ENCODE data around the gene SPAG9. TPM values are rescaled to one million over a fixed set of nuclear protein-coding genes. Genes with fewer than 3 reads are reported as not detected.

SPAG9 gene
- total RNA-seq, 4 donors from 2014 or later, result 85.2 to 110 (median 94.3) TPM

DNA sequence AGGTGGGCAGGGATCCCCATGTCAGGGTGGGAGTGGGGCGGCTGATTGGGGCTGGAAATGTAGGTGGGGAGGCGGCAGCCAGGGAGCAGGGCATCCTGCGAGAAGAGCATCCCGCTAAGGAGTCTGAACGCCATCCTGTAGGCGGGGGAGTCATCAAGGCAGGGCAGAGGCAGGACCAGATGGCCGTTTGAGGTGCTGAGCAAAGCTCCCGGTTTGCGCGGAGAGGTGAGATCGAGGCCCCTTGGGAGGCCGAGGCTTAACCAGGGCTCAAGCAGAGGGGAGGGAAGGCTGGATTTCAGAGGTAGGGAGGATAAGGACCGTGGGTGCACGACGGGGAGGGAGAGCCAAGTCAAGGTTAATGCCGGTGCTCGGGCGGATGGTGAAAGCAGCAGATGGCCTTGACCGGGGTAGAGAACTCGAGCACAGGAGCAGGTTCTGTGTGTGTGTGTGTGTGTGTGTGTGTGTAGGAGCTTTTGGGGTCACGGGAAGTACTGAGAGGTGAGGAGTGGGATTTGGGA, 45.1 kb upstream of the SPAG9 start:
- H3K27me3 ChIP-seq, result no peaks in the 10 kb centered on the region
- peaks cover 0 to 46% of the 10 kb centered on the region in 2 donors for H3K36me3 ChIP-seq
- no peaks in the 10 kb centered on the region for H3K9me3 ChIP-seq
- ATAC-seq, result no peak
- WGBS, 2 donors (ENCODE audit: low coverage in 1 of 2), result 1 to 2% methylated on average over 12 to 17 of the region's 21 CpGs
- H3K27ac ChIP-seq, result peak overlapping the region; percentile 84 to 97 (median 95)
- peaks cover 0 to 26% (median 11%) of the 10 kb centered on the region in 3 donors for H3K4me1 ChIP-seq
- peak overlapping the region; percentile 79 to 88 for H3K4me3 ChIP-seq
- TF ChIP-seq POLR2A (IDR thresholded peaks at IDR 0.05) (no peak), POLR2AphosphoS5 (IDR thresholded peaks at IDR 0.05) (no peak), EP300 (IDR thresholded peaks at IDR 0.05) (no peak)
- TF ChIP-seq, protein P1, sequence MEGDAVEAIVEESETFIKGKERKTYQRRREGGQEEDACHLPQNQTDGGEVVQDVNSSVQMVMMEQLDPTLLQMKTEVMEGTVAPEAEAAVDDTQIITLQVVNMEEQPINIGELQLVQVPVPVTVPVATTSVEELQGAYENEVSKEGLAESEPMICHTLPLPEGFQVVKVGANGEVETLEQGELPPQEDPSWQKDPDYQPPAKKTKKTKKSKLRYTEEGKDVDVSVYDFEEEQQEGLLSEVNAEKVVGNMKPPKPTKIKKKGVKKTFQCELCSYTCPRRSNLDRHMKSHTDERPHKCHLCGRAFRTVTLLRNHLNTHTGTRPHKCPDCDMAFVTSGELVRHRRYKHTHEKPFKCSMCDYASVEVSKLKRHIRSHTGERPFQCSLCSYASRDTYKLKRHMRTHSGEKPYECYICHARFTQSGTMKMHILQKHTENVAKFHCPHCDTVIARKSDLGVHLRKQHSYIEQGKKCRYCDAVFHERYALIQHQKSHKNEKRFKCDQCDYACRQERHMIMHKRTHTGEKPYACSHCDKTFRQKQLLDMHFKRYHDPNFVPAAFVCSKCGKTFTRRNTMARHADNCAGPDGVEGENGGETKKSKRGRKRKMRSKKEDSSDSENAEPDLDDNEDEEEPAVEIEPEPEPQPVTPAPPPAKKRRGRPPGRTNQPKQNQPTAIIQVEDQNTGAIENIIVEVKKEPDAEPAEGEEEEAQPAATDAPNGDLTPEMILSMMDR (IDR thresholded peaks at IDR 0.05), result no peak

DNA sequence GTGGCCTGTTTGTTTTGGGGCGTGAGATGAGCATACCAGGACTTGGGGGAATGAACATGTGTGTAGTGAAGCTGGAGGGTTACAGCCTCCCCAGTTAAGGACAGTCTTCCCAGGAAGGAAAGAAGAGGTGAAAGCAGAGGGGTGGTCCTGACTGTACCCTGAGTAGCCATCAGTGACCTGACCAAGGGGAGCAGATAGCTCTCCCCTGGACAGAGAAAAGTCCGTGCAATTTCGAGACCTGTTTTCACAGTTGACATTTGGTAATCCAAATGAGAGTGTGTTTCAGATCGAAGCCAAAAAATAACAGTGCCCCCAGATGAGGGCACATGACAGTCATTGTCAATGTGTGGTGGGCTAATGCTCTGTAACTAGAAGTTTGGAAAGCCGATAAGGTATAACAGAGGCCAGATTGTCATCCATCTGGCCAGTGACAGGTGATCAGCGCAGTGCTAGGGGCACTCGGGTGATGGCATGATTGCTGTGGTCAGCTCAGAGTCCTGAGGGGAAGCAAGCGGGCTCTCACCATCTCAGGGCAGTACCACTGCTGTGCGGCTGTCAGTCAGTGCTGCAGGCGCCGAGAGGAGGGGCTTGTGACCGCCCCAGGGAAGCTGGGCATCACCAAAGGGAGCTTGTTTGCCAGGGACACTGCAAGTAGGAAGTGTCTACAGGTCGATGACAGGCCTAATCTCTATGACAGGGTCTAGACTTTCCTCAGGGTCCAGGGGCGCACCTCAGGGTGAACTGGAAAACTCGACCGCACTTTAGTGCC, 44.4 kb upstream of the SPAG9 start:
- Histone ChIP-seq H3K9me3 (no peaks in the 10 kb centered on the region), H3K36me3 (peaks cover 0 to 46% of the 10 kb centered on the region in 2 donors), H3K27me3 (no peaks in the 10 kb centered on the region), H3K4me3 (peak overlapping the region; percentile 79 to 88), H3K27ac (peak overlapping the region; percentile 84 to 97 (median 95)), H3K4me1 (peaks cover 0 to 26% (median 11%) of the 10 kb centered on the region in 3 donors)
- WGBS, 2 donors (ENCODE audit: low coverage in 1 of 2), result 72 to 73% methylated on average over 7 to 8 of the region's 16 CpGs
- TF ChIP-seq, protein P1 (IDR thresholded peaks at IDR 0.05), result no peak
- no peak for TF ChIP-seq POLR2A (IDR thresholded peaks at IDR 0.05)
- no peak for TF ChIP-seq POLR2AphosphoS5 (IDR thresholded peaks at IDR 0.05)
- no peak for TF ChIP-seq EP300 (IDR thresholded peaks at IDR 0.05)
- no peak for ATAC-seq

DNA sequence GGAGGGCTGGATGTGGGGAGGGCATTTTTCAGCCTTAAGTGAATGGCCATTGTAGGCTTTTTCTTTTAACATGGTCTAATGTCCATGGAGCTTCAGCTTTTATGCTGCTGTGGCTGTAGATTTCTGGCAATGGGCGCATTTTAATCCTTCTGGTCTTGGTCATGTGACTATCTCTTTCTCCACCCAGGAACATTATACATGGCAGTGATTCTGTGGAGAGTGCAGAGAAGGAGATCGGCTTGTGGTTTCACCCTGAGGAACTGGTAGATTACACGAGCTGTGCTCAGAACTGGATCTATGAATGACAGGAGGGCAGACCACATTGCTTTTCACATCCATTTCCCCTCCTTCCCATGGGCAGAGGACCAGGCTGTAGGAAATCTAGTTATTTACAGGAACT, 40.9 kb upstream of the SPAG9 start:
- Histone ChIP-seq H3K4me3 (no peak overlapping the region), H3K4me1 (peaks cover 0 to 8% (median 5%) of the 10 kb centered on the region in 3 donors), H3K27ac (no peak overlapping the region), H3K9me3 (no peaks in the 10 kb centered on the region), H3K36me3 (peaks cover 0 to 41% of the 10 kb centered on the region in 2 donors), H3K27me3 (no peaks in the 10 kb centered on the region)
- WGBS, 2 donors (ENCODE audit: low coverage in 1 of 2), result 74% methylated on average over 3 of the region's 3 CpGs; no CpG with 5 or more reads in 1 of the 2 donors
- no peak for TF ChIP-seq POLR2AphosphoS5 (IDR thresholded peaks at IDR 0.05)
- ATAC-seq, result no peak

DNA sequence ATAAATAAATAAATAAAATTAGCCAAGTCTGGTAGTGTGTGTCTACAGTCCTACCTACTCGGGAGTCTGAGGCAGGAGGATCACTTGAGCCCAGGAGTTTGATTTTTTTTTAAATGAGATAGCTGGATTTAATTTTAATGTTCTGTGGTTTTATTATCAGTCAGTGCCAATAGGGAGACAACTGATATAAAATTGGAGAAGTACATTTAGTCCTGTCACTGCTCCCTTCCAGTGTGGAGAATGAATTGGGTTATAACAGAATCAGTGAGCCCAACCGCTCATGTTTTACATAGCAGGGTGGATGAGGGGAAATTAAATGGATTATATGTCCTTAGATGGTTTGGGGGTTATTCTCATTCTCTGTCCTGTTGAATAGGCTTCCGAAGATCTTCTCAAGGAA, 38.9 kb upstream of the SPAG9 start:
- ATAC-seq, result no peak

DNA sequence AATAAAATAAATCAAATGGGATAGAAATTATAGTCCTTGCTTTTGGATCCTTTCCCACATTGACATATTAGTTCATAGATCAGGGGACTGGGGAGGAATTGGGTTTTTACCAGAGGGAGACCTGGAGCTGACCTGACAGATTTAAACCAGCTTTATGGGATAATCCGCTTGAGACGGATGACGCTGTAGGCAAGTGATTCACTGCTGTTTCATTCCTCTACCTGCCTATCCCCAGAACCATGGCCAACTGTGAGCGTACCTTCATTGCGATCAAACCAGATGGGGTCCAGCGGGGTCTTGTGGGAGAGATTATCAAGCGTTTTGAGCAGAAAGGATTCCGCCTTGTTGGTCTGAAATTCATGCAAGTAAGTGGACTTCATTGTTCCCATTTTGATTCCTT, 34.7 kb upstream of the SPAG9 start:
- H3K4me1 ChIP-seq, result peaks cover 0 to 26% (median 12%) of the 10 kb centered on the region in 3 donors
- H3K27ac ChIP-seq, result no peak overlapping the region
- peaks cover 0 to 21% of the 10 kb centered on the region in 2 donors for H3K36me3 ChIP-seq
- no peak for TF ChIP-seq POLR2A (IDR thresholded peaks at IDR 0.05)
- no peak for TF ChIP-seq EP300 (IDR thresholded peaks at IDR 0.05)
- TF ChIP-seq, protein P1 (IDR thresholded peaks at IDR 0.05), result no peak
- TF ChIP-seq POLR2AphosphoS5 (IDR thresholded peaks at IDR 0.05), result no peak
- no peaks in the 10 kb centered on the region for H3K9me3 ChIP-seq
- no peak overlapping the region for H3K4me3 ChIP-seq
- H3K27me3 ChIP-seq, result no peaks in the 10 kb centered on the region
- 100% methylated on average over 3 to 4 of the region's 8 CpGs for WGBS, 2 donors (ENCODE audit: low coverage in 1 of 2)
- no peak for ATAC-seq

More for the DNA sequence above, 38.9 kb upstream of the SPAG9 start:
- Histone ChIP-seq H3K4me3 (no peak overlapping the region), H3K4me1 (peaks cover 0 to 7% (median 3%) of the 10 kb centered on the region in 3 donors), H3K27ac (no peak overlapping the region), H3K9me3 (no peaks in the 10 kb centered on the region), H3K36me3 (peaks cover 0 to 41% of the 10 kb centered on the region in 2 donors), H3K27me3 (no peaks in the 10 kb centered on the region)
- WGBS, 2 donors (ENCODE audit: low coverage in 1 of 2), result 87 to 100% methylated on average over 1 to 3 of the region's 3 CpGs
- TF ChIP-seq POLR2A (IDR thresholded peaks at IDR 0.05), result no peak
- TF ChIP-seq, protein P1 (IDR thresholded peaks at IDR 0.05), result no peak
- no peak for TF ChIP-seq POLR2AphosphoS5 (IDR thresholded peaks at IDR 0.05)
- no peak for TF ChIP-seq EP300 (IDR thresholded peaks at IDR 0.05)
